GM12878 (cell line): Measurements from ENCODE around the gene PARVA.

Source experiments
- CHD1 ChIP-seq: IDR thresholded peaks from 2 replicates; pipeline ENCODE4 v1.6.1; 2012; ENCODE audit warnings: low read depth, low read length, improper control_type of control experiment
- CTCF ChIP-seq, 3 experiments: IDR thresholded peaks in 2 of 3; conservative IDR thresholded peaks in 1 of 3; 2 replicates each; pipeline ENCODE4 v1.5.1; 2011; ENCODE audit warnings: low read depth in 3 of 3, low read length in 3 of 3, mild to moderate bottlenecking in 3 of 3, control low read depth in 2 of 3, moderate library complexity in 2 of 3, inconsistent platforms in 1 of 3, mixed read lengths in 1 of 3; ENCODE audit not compliant: control insufficient read depth in 2 of 3, insufficient read depth in 1 of 3; ENCODE audit errors: extremely low read depth in 1 of 3
- EP300 ChIP-seq, 2 experiments: fragments of 150-350 bp in 1 of 2; IDR thresholded peaks; 2 replicates each; pipeline ENCODE4 v1.6.1; 2011 to 2012; ENCODE audit warnings: low read depth in 2 of 2, low read length in 2 of 2, borderline replicate concordance in 1 of 2, improper control_type of control experiment in 1 of 2, inconsistent platforms in 1 of 2; ENCODE audit not compliant: control insufficient read depth in 1 of 2
- FOXM1 ChIP-seq: IDR thresholded peaks from 2 replicates; pipeline ENCODE4 v1.6.1; 2012; ENCODE audit warnings: low read depth, mild to moderate bottlenecking, inconsistent platforms, low read length, moderate library complexity
- HDAC2 ChIP-seq: fragments of 200-600 bp; sonication (generic); IDR thresholded peaks from 2 replicates; pipeline ENCODE4 v1.6.1; 2017
- HDAC6 ChIP-seq: fragments of 200-600 bp; sonication (generic); IDR thresholded peaks from one replicate; pipeline ENCODE4 v1.8.0; 2017; ENCODE audit warnings: antibody characterized with exemption; ENCODE audit not compliant: unreplicated experiment
- NR2C2 ChIP-seq: IDR thresholded peaks from 2 replicates; pipeline ENCODE4 v1.6.1; 2011; ENCODE audit warnings: borderline replicate concordance, low read depth; ENCODE audit not compliant: control insufficient read depth, insufficient read length
- POLR2A ChIP-seq: IDR thresholded peaks from 2 replicates; pipeline ENCODE4 v1.6.1; 2011; ENCODE audit warnings: low read depth, mild to moderate bottlenecking, low read length
- SIX5 ChIP-seq: IDR thresholded peaks from 2 replicates; pipeline ENCODE4 v1.6.1; 2011; ENCODE audit warnings: mild to moderate bottlenecking, low read depth, low read length, moderate library complexity; ENCODE audit not compliant: severe bottlenecking
- SP1 ChIP-seq: IDR thresholded peaks from one replicate; pipeline ENCODE4 v1.6.1; 2011; ENCODE audit warnings: low read depth, low read length
- TF ChIP-seq, protein P1 (sequence below): IDR thresholded peaks from 2 replicates; pipeline ENCODE4 v1.6.1; 2012; ENCODE audit warnings: low read depth, low read length, improper control_type of control experiment
- TF ChIP-seq, protein P2 (sequence below): IDR thresholded peaks from 2 replicates; pipeline ENCODE4 v1.6.1; 2011; ENCODE audit warnings: borderline replicate concordance, low read depth, mild to moderate bottlenecking, moderate library complexity, low read length; ENCODE audit not compliant: insufficient read depth, poor library complexity, severe bottlenecking

DNA sequence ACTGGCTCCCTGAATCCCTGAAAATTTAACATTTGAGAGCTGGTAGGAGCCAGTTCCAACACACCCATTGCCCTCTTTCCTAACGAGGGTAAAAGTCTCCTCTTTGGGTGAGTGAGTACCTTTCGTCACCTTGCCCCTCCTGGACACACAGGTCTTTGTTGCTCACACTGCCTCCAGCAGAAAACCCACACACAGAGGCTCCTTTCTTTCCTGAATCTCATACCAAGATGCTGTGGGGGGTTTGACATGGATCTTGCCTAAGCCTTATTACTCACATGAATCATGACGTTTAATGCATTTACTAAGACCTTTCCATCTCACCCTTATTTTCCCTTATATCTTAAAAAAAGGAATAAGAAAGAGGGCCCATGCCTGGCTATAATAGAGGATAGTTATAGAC lies 53.0 kb downstream of the PARVA start:
- TF ChIP-seq, protein P1, sequence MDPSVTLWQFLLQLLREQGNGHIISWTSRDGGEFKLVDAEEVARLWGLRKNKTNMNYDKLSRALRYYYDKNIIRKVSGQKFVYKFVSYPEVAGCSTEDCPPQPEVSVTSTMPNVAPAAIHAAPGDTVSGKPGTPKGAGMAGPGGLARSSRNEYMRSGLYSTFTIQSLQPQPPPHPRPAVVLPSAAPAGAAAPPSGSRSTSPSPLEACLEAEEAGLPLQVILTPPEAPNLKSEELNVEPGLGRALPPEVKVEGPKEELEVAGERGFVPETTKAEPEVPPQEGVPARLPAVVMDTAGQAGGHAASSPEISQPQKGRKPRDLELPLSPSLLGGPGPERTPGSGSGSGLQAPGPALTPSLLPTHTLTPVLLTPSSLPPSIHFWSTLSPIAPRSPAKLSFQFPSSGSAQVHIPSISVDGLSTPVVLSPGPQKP, result no peak
- TF ChIP-seq CTCF (IDR thresholded peaks at IDR 0.05 in 2 of 3, conservative IDR thresholded peaks at IDR 0.05 in 1 of 3; ENCODE audit: control insufficient read depth in 2 of 3, extremely low read depth in 1 of 3, insufficient read depth in 1 of 3, low read depth in 3 of 3, low read length in 3 of 3) (no peak), POLR2A (no peak), HDAC6 (no peak), EP300 (IDR thresholded peaks at IDR 0.05; ENCODE audit: borderline replicate concordance in 1 of 2, control insufficient read depth in 1 of 2, low read depth in 2 of 2, low read length in 2 of 2) (no peak), SIX5 (no peak), HDAC2 (no peak), FOXM1 (no peak), SP1 (no peak), NR2C2 (no peak), CHD1 (no peak)
- TF ChIP-seq, protein P2, sequence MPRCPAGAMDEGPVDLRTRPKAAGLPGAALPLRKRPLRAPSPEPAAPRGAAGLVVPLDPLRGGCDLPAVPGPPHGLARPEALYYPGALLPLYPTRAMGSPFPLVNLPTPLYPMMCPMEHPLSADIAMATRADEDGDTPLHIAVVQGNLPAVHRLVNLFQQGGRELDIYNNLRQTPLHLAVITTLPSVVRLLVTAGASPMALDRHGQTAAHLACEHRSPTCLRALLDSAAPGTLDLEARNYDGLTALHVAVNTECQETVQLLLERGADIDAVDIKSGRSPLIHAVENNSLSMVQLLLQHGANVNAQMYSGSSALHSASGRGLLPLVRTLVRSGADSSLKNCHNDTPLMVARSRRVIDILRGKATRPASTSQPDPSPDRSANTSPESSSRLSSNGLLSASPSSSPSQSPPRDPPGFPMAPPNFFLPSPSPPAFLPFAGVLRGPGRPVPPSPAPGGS, result no peak
